HG03108 (cell line): ENCODE measurements around the gene NHLRC1.

Source experiments
- ATAC-seq: cut with Tn5 transposase; IDR thresholded peaks from one replicate; pipeline ENCODE4 v1.9.1; 2021; ENCODE audit warnings: moderate library complexity; ENCODE audit not compliant: unreplicated experiment

The NHLRC1 gene

GRCh38 chr6:18088419-18089296, 33.8 kb downstream of the NHLRC1 start:
- no peak for ATAC-seq

DNA sequence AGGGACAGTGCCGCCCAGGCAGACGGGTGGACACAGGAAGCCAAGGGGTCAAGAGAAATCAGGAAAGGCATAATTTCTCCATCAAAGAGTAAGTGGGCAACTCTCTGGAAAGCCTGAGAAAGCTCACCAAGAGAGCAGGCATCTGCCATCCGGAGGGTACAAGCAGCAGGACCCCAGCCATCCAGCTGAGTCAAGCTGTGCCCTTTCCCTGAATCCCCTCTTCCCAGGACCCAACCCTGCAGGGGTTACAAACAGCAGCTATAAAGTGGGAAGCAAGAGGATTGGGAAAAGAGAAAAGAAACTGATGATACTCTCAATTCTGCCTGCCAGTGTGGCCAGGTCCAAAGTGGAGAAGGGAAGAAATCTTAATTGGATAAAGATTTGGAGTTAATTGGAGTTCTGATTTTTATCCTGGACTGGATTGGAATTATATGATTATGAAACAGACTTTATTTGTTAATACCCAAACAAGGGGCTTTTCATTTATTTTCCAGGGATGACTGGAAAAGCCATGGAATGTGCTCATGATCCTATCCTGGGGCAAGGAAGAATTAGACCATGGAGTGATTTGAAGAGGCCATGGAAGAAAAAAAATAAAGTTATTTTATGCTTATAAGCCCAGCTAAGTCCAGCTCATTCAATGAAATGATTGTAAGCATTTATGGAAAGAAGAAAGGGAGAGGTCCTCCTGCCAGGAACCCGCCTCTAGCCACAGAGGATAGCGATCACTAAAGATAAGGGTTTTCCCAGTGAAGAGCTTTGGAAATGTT, 34.9 kb downstream of the NHLRC1 start:
- ATAC-seq = no peak

GRCh38 chr6:18081025-18081668, 41.3 kb downstream of the NHLRC1 start:
- ATAC-seq = no peak

- no peak for ATAC-seq
These were observed 41.9 kb downstream of the NHLRC1 start for GRCh38 chr6:18080544-18080943.

DNA sequence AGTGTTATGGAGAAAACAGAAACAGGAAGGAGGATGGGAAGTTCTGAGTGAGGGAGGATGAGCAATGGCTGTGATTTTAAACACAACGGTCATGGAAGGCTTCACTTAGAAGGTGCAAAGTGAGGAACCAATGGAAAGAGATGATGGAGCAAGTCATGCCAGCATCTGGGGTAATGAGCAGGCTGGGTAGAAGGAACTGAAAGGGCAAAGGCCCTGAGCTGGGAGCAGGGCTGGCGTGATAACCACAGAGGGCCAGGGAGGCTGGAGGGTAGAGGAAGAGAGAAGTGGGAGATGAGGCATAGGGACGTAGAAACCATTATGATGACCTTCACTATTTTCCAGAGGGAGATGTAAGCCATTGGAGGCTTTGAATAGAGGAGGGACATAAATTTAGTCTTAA, 43.6 kb downstream of the NHLRC1 start:
- ATAC-seq = no peak

- no peak for ATAC-seq
These were observed 46.2 kb downstream of the NHLRC1 start for GRCh38 chr6:18076231-18076630.

- no peak for ATAC-seq
These were observed 49.6 kb downstream of the NHLRC1 start for GRCh38 chr6:18072841-18073240.

GRCh38 chr6:18070486-18070885, 52.0 kb downstream of the NHLRC1 start:
- no peak for ATAC-seq
